Upper lobe of left lung (tissue), 6 donors: ENCODE data around the gene NCOA4. TPM values are rescaled to one million over a fixed set of nuclear protein-coding genes. Genes with fewer than 3 reads are reported as not detected.
"Not testable (repeated sequence)": the region's sequence is repeated elsewhere in the genome, so short reads cannot be mapped to it uniquely, and the experiment has no call there.

ENCODE experiments used
- ATAC-seq, 2 donors: fragments of 200-7000 bp; cut with Tn5 transposase; one replicate each; pipeline ENCODE4 v1.9.1; 2022; ENCODE audit warnings: mild to moderate bottlenecking in 2 of 2, moderate library complexity in 2 of 2; ENCODE audit not compliant: low FRiP score in 2 of 2
- DNase-seq, 2 donors: peaks; one replicate each; pipeline ENCODE4 v3.0.0-alpha.2; 2019 to 2020
- H3K27ac ChIP-seq, 4 donors: fragments of 200-600 bp; sonication (generic); one replicate each; pipeline ENCODE4 v1.5.1; 2016 to 2019
- H3K27me3 ChIP-seq, 4 donors: fragments of 200-600 bp; sonication (generic); one replicate each; pipeline ENCODE4 v1.5.1; 2017 to 2019
- H3K36me3 ChIP-seq, 4 donors: fragments of 200-600 bp; sonication (generic); one replicate each; pipeline ENCODE4 v1.5.1; 2016 to 2019
- H3K4me1 ChIP-seq, 4 donors: fragments of 200-600 bp; sonication (generic); one replicate each; pipeline ENCODE4 v1.5.1; 2018 to 2019
- H3K4me3 ChIP-seq, 4 donors: fragments of 200-600 bp; sonication (generic); one replicate each; pipeline ENCODE4 v1.5.1; 2017 to 2019; ENCODE audit warnings: mild to moderate bottlenecking in 2 of 4, moderate library complexity in 1 of 4
- H3K9me3 ChIP-seq, 4 donors: fragments of 200-600 bp; sonication (generic); one replicate each; pipeline ENCODE4 v1.5.1; 2018 to 2019
- EP300 ChIP-seq, 4 donors: sonication (generic); formaldehyde crosslinking; IDR thresholded peaks; one replicate each; pipeline ENCODE4 v1.5.1; 2017; ENCODE audit warnings: antibody characterized with exemption in 4 of 4, control low read depth in 2 of 4
- POLR2A ChIP-seq, 4 donors: fragments of 450-650 bp; IDR thresholded peaks; one replicate each; pipeline ENCODE4 v1.5.1; 2016 to 2017; ENCODE audit warnings: antibody characterized with exemption in 4 of 4, mild to moderate bottlenecking in 2 of 4
- POLR2AphosphoS5 ChIP-seq, 2 donors: sonication (generic); formaldehyde crosslinking; IDR thresholded peaks; one replicate each; pipeline ENCODE4 v1.5.1; 2017; ENCODE audit warnings: antibody characterized with exemption in 2 of 2
- WGBS, 2 donors: methylation state at CpG; one replicate each; pipeline ENCODE4 v1.1.5; 2017 to 2018; 5-methylcytosine and 5-hydroxymethylcytosine counted together
- total RNA-seq, 6 donors: library from RNA; depleted of rRNA in 4 of 6; stranded (reverse); fragments of >200 nt in 4 of 6; gene quantifications; one replicate each; pipeline versions ENCODE4 v1.1.0 to v1.2.1, GENCODE V29; 2016 to 2021
- TF ChIP-seq, protein P1 (sequence below), 6 experiments: fragments of 450-650 bp in 4 of 6; fragments of 200-600 bp in 2 of 6; sonication (generic) in 2 of 6; IDR thresholded peaks; one replicate each; pipeline ENCODE4 v1.5.1; 2016 to 2019; ENCODE audit warnings: antibody characterized with exemption in 6 of 6
- donor health status: DM: no; HTN: no; CAD: no; lungs with moderate emphysema.
- donor health status: DM: no; HTN: yes; CAD: no; lungs with severe emphysema.

The NCOA4 gene
- total RNA-seq, 6 donors from 2014 or later = 57.6 to 184 (median 144) TPM

DNA sequence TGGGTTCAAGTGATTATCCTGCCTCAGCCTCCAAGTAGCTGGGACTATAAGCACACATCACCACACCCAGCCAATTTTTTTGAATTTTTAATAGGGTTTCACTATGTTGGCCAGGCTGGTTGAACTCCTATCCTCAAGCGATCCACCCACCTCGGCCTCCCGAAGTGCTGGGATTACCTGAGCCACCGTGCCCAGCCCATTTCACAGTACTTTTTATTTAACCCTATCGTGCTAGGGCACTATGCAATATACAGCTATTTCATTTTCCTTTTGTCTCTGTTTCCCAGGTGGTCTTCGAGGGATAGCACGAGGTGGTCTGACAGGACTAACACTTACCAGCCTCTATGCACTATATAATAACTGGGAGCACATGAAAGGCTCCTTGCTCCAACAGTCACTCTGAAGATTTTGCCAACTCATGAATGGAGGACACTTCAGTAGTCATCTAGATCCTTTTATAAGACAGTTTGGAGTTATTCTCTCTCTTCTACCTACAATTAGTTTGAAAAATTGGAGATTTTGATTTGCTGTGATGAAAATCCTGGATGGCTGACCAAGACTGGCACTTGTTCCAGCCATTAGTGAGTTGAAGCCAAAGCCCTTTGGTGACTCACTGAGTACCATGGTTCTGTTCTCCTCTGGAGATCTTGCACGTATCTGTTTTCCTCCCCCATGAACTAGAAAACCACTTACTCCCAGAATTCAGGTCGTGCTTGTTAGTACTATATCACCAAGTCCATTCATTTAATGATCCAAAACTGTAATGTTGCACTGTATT, 27.3 kb downstream of the NCOA4 start:
- Histone ChIP-seq H3K4me1 (no peaks in the 10 kb centered on the region), H3K4me3 (no peak overlapping the region), H3K27me3 (no peaks in the 10 kb centered on the region), H3K36me3 (peaks cover 28 to 70% (median 66%) of the 10 kb centered on the region in 4 donors), H3K27ac (no peak overlapping the region), H3K9me3 (no peaks in the 10 kb centered on the region)
- TF ChIP-seq POLR2AphosphoS5 (IDR thresholded peaks at IDR 0.05) (no peak), POLR2A (IDR thresholded peaks at IDR 0.05) (no peak), EP300 (IDR thresholded peaks at IDR 0.05) (no peak)
- TF ChIP-seq, protein P1, sequence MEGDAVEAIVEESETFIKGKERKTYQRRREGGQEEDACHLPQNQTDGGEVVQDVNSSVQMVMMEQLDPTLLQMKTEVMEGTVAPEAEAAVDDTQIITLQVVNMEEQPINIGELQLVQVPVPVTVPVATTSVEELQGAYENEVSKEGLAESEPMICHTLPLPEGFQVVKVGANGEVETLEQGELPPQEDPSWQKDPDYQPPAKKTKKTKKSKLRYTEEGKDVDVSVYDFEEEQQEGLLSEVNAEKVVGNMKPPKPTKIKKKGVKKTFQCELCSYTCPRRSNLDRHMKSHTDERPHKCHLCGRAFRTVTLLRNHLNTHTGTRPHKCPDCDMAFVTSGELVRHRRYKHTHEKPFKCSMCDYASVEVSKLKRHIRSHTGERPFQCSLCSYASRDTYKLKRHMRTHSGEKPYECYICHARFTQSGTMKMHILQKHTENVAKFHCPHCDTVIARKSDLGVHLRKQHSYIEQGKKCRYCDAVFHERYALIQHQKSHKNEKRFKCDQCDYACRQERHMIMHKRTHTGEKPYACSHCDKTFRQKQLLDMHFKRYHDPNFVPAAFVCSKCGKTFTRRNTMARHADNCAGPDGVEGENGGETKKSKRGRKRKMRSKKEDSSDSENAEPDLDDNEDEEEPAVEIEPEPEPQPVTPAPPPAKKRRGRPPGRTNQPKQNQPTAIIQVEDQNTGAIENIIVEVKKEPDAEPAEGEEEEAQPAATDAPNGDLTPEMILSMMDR (IDR thresholded peaks at IDR 0.05) = no peak
- 94% methylated on average over 9 of the region's 9 CpGs for WGBS, 2 donors
- DNase-seq = no peak
- ATAC-seq = no peak

DNA sequence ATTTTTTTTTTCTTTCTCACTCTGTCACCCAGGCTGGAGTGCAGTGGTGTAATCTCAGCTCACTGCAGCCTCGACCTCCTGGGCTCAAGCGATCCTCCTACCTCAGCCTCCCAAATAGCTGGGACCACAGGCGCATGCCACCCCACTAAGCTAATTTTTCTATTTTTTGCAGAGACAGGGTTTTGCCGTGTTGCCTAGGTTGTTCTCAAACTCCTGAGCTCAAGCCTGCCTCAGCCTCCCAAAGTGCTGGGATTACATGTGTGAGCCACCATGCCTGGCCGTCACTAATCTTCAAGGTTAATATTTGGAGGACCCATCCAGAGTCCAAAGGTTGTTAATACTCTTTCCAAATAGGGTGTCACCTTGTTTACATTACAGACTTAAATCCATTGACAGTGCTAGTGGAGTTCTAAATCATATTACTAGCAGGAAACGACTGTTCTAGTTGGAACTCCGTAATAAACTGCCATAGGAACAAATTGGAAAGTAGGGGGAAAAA, 28.2 kb downstream of the NCOA4 start:
- not testable (repeated sequence) for H3K27me3 ChIP-seq, H3K4me1 ChIP-seq, H3K9me3 ChIP-seq, H3K4me3 ChIP-seq, DNase-seq, H3K27ac ChIP-seq, ATAC-seq
- WGBS, 2 donors = 89 to 94% methylated on average over 7 of the region's 7 CpGs
- peaks cover 28 to 64% (median 61%) of the 10 kb centered on the region in 4 donors for H3K36me3 ChIP-seq

DNA sequence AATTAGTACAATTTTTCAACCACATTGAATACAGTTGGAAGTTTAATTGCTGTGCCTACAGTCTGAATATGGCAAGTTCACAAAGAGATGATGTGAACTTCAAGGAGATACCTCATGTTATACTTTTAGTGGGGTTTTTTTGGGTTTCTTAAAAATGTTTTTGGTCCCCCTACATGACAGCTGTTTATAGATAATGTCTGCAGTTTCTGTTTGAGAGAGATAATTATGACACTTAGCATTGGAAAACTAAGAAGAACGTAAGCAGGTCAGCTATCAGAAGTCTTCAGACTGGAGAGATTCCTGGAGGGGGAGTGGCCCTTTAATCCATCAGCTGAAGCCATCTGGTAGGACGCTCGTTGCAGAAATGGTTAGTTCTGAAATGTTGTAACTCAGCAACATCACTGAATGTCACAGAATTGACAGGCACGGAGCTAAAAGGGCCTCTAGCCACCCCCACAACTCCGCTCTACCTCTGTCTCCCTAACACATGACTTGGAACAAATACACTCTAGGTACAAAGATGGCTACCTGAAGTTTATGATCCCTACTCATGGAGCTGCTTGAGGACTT, 29.2 kb downstream of the NCOA4 start:
- Histone ChIP-seq H3K4me1 (peaks cover 0 to 7% (median 2%) of the 10 kb centered on the region in 4 donors), H3K36me3 (peaks cover 25 to 56% (median 51%) of the 10 kb centered on the region in 4 donors), H3K27me3 (no peaks in the 10 kb centered on the region), H3K27ac (no peak overlapping the region), H3K9me3 (no peaks in the 10 kb centered on the region), H3K4me3 (no peak overlapping the region)
- 78 to 80% methylated on average over 5 of the region's 5 CpGs for whole genome bisulfite sequencing, 2 donors
- ATAC-seq (no peak), DNase-seq (no peak)
- no peak for TF ChIP-seq POLR2AphosphoS5 (IDR thresholded peaks at IDR 0.05)
- no peak for TF ChIP-seq POLR2A (IDR thresholded peaks at IDR 0.05)
- TF ChIP-seq, protein P1 (IDR thresholded peaks at IDR 0.05) = no peak
- TF ChIP-seq EP300 (IDR thresholded peaks at IDR 0.05) = no peak

DNA sequence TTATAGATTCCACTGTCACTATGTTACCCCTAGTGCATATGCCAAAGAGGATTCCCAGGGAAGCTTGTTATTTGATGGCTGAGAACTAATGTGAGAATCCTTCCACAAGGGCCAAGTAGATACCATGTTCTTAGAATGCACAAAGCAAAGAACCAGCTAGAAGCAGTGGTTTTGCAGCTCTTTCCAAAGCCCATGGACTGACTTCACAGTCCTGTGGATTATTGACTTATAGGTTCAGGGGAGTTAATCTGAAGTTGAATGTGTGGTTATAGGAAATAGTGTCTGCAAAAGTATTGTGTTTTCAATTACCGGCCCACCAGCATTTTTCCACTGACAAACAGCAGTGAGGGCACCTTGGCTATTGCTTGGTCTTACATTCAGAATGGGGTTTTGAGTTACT, 29.9 kb downstream of the NCOA4 start:
- 96 to 100% methylated on average over 1 of the region's 1 CpG for WGBS, 2 donors
- Histone ChIP-seq H3K27me3 (no peaks in the 10 kb centered on the region), H3K4me3 (no peak overlapping the region), H3K27ac (no peak overlapping the region), H3K36me3 (peaks cover 18 to 49% (median 44%) of the 10 kb centered on the region in 4 donors), H3K4me1 (peaks cover 0 to 7% (median 2%) of the 10 kb centered on the region in 4 donors), H3K9me3 (no peaks in the 10 kb centered on the region)
- ATAC-seq (no peak), DNase-seq (no peak)
- TF ChIP-seq EP300 (IDR thresholded peaks at IDR 0.05) = no peak
- no peak for TF ChIP-seq POLR2A (IDR thresholded peaks at IDR 0.05)
- TF ChIP-seq, protein P1 (IDR thresholded peaks at IDR 0.05) = no peak
- no peak for TF ChIP-seq POLR2AphosphoS5 (IDR thresholded peaks at IDR 0.05)

DNA sequence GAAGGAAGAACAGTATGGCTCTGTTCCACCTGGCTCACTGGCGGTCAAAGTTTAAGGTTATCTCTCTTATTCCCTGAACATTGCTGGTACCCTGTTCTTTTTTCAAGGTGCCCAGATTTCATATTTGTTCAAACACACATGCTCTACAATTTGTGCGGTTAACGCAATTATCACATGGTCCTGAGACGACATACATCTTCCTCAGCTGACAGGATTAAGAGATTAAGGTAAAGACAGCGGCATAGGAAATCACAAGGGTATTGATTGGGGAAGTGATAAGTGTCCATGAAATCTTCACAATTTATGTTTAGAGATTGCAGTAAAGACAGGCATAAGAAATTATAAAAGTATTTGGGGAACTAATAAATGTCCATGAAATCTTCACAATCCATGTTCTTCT, 30.5 kb downstream of the NCOA4 start:
- not testable (repeated sequence) for H3K4me3 ChIP-seq, ATAC-seq, H3K4me1 ChIP-seq, H3K9me3 ChIP-seq, H3K27me3 ChIP-seq, H3K27ac ChIP-seq, DNase-seq
- H3K36me3 ChIP-seq = peaks cover 12 to 43% (median 38%) of the 10 kb centered on the region in 4 donors
- whole genome bisulfite sequencing, 2 donors = 96 to 97% methylated on average over 5 of the region's 5 CpGs
